Middle frontal gyrus (tissue), 1 donor: ENCODE data around the gene LMNB1.
"Not testable (repeated sequence)": the region's sequence is repeated elsewhere in the genome, so short reads cannot be mapped to it uniquely, and the experiment has no call there.

Experiments
- DNase-seq: peaks from one replicate; pipeline ENCODE4 v3.0.0-alpha.2; 2015; ENCODE audit warnings: low spot score; ENCODE audit errors: extremely low spot score

Gene LMNB1

DNA sequence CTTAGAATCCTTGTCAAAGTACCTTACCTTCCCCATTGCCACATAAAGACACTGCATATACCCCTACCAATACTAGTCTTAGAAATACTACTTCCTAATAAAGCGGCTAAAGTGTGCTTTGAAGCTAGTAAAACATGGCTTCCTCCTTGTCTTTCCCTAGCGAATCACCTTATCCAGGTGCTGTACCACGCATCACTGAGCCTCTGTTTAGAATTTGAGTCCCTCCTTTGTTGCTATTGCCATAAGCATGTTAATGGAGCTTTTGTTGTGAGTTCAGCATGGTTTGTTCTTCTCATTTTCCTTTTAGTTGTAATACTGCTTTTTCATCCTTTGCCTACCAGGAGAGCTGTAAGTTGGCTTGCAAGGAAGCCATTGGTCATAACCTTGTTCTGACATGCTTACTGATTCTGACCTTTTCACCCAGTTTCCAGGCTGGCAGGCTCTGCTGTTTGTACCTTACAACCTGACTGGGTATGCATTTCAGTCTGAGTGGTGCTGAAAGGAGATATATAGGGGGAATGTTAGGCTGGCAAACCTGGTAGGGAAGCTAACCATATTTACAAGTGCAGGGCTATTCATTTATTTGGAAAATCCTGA is 49.8 kb downstream of the LMNB1 start:
- DNase-seq, result no peak

DNA sequence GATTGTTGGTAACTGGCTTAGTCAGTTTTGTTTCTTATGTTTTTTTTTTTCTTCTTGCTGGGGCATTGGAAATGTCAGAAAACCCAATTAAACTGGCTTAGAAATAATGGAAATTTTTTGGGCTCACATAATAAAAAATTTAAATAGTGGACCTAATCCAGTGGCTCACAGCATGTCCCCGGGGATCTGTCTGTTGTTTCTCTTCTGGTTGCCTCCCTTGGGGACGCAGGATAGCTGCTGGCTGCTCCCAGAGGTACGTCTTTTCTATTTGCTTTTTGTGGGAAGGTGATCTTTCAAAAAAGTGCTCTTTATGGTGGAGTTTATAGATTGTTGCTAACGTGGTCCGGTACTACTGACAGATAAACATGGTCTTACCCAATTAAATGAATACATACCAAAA is 52.2 kb downstream of the LMNB1 start:
- no peak for DNase-seq

DNA sequence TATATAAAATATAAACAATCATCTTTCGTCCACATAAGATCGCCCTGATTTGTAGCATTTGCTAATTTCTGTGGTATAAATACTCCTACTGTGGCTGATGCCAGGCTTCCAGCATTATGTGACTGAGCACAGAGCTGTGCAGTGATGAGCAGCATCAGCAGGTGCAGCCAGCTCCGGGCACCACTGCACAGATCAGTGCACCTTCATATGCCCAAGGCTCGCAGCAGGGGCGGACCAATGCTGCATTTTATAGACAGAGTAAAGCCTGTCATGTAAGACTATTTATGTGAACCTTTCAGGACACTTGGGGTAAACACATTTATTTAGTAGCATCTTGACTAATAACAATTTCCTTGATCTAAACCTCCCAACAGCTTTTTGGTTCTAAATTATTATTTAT is 53.1 kb downstream of the LMNB1 start:
- DNase-seq, result no peak

DNA sequence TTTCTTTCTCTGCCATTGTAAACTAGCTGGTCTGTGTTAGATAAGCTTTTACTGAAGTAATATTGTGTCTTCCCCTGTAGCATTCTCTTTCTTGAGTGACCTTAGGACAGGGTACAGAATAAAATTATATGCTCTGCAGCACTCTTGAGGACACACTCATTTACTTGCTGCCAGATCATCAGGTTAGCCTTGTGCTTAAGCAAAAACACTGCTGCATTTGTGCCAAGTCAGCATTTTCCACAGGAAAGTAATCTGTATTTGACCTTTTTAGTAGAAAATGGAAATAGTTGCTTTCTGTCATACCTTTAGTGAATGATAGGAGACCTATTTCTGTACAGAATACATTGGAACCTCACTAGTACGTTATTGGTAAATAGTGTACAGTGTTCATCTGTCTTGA is 54.2 kb downstream of the LMNB1 start:
- no peak for DNase-seq

DNA sequence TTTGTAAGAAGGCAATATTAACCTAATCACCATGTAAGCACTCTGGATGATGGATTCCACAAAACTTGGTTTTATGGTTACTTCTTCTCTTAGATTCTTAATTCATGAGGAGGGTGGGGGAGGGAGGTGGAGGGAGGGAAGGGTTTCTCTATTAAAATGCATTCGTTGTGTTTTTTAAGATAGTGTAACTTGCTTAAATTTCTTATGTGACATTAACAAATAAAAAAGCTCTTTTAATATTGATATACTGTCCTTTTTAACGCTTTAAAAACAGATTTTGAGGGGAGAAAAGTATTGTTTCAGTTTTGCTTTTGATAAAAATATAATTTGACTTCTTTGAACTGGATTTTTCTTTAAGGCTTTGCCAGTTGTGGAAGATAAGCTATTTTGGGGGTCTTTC is 59.8 kb downstream of the LMNB1 start:
- no peak for DNase-seq

DNA sequence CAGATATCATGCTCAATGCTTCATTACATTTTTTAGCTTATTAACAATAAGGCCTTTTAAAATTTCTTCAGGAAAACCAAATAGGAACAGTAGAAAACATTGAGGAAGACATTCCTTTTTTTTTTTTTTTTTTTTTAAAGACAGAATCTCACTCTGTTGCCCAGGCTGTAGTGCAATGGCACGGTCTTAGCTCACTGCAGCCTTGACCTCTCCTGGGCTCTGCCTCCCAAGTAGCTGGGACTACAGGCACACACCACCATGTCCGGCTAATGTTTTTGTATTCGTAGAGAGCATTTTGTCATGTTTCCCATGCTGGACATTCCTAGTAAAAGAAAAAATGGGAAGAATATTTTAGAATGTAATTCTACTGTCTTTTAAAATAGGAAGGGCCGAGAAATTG is 60.3 kb downstream of the LMNB1 start:
- no peak for DNase-seq

DNA sequence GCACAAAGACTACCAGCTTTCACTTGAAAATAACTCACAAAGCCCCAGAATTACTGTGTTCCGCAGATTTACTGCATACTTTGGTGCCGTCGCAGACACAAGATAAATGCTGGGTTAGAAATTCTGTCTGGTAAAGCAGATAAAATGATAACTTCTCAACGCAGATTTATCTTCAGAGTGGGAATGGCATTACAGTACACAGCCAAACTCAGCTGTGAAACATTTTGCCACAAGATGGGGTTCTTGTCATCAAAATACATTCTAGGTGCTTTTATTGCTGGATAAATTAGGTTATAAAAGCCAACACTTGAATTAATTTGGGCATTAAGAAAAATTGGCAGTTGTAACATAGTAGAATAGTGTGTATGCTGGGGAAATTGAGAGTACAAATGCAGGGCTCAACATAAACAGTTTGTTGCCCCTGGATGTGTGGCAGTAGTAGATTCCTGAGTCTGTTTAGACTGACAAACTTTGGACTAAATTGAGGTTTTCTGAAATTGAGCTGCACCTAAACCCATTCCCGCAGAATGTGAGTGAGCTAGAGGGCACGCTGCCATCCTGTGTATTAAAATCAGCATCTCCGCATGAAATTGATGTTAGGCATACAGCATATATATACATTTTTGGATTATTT is 61.1 kb downstream of the LMNB1 start:
- no peak for DNase-seq

DNA sequence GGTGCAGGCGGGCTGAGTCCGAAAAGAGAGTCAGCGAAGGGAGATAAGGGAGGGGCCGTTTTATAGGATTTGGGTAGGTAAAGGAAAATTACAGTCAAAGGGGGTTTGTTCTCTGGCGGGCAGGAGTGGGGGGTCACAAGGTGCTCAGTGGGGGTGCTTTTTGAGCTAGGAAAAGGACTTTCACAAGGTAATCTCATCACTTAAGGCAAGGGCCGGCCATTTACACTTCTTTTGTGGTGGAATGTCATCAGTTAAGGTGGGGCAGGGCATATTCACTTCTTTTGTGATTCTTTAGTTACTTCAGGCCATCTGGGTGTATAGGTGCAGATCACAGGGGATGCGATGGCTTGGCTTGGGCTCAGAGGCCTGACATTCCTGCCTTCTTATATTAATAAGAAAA is 62.5 kb downstream of the LMNB1 start:
- DNase-seq, result not testable (repeated sequence)

DNA sequence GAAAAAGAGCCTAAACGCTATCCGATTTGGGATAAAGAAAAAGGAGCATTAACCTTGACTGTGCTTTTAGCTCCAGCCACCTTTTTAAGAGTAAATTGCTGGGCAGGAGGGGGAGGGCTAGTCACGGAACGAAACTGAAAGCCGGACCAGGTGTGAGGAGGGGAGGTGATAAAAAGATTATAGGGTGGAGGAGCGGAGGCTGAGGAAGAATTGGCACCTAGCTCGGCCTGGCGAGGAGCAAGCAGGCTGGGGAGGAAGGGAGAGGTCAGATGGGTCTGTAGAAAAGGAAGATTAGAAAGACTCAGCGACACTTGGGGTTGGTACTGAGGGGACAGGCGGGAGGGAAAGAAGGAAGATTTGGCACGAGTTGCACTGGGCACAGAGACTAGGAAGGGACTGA is 66.4 kb downstream of the LMNB1 start:
- DNase-seq, result not testable (repeated sequence)

DNA sequence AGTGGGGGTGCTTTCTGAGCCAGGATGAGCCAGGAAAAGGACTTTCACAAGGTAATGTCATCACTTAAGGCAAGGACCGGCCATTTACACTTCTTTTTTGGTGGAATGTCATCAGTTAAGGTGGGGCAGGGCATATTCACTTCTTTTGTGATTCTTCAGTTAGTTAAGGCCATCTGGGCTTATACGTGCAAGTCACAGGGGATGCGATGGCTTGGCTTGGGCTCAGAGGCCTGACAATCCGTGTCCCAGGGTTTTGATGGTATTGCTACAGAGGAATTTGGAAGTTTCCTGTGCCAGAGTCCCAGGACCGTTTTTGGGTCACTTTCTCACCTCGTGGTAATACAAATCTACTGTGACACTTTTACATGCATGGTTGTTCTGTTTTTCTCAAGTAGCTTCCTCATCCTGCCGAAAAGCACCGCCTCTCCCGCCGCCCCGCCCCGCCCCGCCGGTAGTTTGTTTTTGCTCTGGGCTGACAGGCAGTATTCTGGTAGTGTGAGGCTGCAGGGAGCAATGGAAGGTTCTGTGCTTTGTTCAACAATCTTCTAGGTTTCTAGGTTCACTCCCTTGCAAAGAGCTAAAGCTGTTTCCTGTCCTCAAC is 68.6 kb downstream of the LMNB1 start:
- DNase-seq, result not testable (repeated sequence)

DNA sequence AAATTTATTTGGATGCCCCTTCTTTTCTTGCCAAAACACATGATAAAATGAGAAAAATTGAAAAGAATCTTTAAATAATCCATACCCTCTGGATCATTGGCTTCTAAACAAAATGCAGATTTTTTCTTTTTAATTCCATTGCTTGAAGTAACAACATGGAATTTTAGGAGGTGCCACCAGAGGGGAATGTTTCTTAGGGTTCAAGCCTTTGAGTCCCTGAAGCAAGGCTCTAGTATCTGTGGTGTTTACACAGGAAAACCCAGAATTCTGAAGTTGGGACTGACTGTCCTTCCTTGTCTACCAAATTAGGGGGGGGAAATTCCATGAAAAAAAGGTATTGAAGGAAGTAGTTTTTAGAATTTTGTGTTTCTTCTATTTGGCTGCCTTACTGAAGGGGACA is 69.4 kb downstream of the LMNB1 start:
- no peak for DNase-seq

DNA sequence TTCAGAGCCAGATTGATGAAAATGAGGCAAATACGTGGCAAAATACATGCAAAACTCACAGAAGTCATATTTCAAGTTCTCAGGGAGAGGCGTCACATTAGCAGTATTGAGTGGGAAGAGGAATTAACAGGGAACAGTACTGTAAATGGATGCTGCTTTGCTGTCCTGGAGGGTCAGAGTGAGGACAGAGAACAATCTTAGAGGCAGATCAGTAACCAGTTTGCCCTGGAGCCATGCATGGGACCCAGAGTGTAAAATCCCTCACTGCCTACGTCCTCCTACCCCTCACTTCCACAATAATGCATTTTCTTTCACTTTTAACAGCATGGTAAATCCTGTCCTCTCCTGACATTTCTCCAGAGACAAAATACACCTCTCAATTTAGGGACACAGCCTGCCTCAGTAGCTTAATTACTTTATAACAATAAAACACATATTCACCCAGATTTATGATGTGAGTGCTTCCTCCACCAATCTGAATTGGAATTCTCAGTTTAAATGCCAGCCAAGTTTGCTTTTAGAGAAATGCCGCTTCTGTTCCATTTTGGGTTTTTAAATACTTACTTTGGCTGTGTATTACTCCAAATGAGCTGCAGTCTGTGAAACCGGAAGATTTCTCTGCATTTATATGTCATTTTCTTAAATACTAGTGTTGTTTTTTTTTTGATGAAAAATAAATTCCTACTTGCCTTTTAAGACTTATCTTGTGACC is 70.0 kb downstream of the LMNB1 start:
- no peak for DNase-seq

DNA sequence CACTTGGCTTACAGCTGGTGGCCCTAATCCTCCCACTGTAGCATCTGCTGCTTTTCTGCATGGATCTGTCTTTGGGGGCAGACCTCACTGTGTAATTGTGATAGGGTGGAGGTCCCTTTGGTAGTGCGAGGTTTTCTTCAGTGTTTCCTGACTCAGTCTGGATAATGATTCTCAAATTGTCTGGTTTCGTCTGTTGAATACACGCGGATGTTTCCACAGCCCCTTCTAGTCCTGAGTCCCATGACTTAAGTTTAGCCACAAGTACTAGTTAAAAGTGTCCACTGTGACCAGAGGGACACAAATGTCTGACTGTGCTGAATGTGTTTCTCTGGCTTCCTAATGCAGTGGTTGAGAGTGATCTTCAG is 70.5 kb downstream of the LMNB1 start:
- DNase-seq, result no peak

DNA sequence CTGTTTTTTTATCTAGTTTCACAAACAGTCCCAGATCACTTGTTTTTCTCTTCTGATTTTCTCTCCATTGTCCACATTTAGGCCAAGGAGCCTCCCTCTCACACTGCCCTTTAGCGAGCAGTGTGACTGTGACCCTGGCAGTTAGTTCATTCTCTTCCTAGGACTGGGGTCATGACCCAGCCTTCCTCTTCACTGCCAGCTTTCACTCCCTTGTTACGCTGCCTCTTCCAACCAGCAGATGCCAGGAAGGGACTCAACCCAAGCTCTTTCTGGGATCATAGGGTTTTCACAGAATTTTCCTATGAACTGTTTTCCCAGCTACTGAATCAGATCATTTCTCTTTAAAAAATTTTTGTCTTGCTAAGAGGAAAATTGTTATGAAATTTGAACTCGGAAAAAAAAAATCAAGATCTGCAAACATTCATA is 70.9 kb downstream of the LMNB1 start:
- no peak for DNase-seq

DNA sequence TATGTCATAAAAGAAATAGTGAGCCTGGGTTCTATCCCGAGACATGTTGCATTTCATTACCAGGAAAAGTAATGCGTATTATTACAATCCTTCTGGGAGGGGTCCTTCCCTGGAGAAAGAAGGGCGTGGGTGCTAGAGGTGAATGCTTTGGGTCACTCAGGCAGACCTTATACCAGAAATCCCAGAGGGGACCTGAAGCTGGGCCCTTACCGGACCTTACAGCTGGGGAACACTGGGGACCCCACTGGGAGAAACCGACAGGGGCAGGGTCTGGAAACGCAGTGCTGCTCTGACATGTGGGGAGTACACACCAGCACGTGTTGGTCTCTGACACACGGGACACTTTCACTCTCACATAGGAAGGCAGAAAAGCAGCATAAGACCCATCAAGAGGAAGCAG is 71.3 kb downstream of the LMNB1 start:
- no peak for DNase-seq

DNA sequence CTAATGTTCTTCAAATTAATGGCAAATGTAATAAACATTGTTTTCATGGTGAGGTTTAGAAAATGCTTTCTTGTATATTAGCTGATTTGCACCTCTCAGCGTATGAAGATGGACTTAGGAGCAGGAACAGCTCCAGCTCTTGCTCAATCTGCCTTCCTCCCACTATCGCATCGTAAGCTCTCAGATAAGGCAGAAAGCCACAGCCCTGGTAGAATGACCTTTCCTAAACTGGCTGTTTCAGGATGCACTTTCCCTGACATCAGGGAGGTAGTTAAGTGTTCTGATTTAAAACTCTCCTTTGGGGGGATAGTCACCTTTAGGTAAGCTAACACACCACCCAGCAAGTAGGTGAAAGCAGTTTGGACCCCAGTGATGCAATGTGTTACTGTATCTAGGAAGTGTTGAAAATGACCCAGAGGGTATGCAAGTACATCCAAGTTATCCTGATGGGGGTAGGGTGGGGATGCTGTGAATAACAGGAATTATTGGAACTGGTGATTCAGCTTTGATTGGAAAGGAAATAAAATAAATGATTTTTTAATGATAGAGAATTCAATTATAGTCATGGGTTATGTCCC is 72.3 kb downstream of the LMNB1 start:
- no peak for DNase-seq

DNA sequence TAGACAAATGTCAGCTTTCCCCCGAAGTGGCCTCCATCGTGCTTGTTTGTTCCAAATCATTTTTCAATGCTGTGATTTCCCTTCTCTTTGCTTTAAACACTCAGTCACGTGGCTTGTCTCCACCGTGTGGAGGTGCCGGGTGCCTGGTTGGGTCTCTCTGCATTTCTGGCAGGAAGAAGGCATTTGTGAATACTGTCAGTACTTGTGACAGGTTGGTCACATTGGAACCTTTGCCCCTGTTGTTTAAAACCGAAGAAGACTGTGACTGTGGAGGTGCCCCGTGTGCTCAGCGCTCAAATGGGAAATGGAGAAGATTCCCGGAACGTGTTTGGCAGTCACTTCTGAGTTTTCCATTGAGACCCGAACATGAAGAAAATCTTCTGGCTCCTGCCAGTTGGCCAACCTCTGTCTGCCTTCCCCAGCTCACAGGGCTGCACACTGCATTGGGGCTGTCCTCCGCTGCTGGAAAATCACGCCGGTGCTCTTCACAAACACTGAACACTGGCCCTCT is 74.6 kb downstream of the LMNB1 start:
- DNase-seq, result no peak

DNA sequence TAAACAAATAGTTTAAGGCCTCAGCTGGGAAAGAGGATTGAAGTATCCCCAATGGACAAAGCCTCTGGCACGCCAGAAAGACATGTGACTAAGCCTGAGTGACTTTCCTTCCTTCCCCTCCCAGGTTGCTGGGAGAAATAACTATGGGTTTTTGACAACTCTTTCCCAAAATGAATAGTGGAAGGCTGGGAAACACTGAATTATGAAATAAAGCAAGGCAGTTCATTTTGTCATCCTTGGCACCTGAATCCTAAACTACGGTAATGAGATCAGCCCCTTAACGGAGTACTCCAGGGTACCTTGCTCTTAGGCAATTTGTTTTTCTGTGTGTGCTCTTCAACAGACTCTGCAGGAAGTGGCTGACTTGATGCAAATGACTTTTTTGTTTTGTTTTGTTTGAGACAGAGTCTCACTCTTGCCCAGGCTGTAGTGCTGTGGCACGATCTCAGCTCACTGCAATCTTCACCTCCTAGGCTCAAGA is 75.2 kb downstream of the LMNB1 start:
- no peak for DNase-seq

DNA sequence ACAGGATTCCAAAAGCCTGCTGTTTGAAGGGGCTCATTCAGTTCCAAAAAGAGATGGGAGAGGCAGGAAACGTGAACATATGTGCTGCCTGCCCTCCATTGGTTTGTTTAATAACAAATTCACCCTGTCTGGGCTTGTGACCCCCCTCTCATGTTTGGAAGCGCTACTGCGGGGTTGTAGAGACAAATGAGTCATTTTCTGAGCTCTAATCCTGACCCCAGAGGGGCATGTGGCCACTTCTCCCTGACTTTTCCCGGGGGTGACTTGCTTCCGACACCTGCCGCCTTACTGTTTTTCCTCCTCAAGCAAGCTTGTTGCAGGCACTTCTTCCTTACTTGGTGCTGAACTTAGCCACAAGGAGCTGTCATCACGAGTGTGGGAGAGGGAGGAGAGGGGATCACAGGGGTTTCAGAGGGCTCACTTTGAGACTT is 75.9 kb downstream of the LMNB1 start:
- no peak for DNase-seq

DNA sequence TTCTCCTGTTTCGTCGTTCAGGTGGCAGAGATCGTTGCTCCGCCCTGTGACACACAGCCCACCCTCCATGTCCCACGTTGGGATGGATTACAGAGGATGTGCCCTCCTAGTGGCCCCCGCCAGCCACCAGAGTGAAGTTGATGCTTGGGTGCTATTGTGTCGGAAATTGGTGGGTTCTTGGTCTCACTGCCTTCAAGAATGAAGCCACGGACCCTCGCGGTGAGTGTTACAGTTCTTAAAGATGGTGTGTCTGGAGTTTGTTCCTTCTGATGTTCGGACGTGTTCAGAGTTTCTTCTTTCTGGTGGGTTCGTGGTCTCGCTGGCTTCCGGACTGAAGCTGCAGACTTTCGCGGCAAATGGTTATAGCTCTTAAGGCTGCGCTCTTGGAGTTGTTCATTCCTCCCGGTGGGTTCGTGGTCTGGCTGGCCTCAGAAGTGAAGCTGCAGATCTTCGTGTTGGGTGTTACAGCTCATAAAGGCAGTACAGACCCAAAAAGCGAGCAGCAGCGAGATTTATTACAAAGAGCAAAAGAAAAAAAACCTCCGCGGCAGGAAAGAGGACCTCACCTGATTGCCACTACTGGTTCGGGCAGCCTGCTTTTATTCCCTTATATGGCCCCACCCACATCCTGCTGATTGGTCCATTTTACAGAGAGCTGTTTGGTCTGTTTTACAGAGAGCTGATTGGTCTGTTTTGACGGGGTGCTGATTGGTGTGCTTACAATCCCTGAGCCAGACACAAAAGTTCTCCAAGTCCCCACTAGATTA is 76.8 kb downstream of the LMNB1 start:
- not testable (repeated sequence) for DNase-seq

DNA sequence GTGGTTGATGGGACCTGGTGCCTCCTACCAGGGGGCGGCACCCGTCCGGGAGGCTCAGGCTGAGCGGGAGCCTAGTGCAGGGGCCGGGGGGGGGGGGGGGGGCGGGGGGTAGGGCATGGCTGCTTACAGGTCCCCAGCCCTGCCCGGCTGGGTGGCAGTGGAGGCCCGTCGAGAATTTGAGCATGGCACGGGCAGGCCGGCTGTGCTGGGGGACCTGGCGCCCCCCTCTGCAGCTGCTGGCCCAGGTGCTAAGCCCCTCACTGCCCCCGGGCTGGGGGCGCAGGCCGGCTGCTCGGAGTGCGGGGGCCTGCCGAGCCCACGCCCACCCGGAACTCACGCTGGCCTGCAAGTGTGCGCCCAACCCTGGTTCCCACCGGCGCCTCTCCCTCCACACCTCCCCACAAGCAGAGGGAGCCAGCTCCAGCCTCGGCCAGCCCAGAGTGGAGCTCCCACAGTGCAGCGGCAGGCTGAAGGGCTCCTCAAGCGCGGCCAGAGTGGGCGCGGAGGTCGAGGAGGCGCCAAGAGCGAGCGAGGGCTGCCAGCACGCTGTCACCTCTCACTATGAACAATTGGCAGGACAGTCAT is 77.7 kb downstream of the LMNB1 start:
- no peak for DNase-seq
